ENCODE results near the gene TEPSIN.

The TEPSIN gene

DNA sequence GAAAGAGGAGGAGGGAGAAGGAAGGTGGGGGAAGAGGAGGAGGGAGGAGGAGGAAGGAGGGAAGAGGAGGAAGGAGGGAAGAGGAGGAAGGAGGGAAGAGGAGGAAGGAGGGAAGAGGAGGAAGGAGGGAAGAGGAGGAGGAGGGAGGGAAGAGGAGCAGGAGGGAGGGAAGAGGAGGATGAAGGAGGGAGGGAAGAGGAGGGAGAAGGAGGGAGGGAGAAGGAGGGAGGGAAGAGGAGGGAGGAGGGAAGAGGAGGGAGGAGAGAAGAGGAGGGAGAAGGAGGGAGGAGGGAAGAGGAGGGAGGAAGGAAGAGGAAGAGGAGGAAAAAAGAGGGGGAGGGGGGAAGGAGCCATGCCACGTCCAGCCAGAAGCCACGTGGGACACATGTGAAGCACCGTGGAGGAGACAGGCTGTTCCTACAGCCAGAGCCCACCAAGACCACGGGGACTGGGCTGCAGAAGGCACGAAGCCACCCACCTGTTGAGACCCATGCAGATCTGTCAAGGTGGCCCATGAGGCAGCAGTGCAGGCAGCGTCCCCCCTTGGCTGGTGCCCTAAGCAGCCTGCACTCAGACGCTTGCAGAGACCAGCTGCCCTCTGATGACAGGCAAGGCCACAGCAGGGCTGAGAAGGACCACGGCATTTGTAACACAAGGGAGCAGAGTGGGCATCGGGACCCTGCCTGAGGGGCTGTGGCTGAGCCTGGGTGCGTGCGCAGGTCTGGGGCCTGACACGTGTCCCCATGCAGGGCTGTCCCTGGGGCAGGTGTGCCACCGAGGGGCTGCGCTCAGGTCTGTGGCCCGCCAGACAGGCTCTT, 10.6 kb upstream of the TEPSIN start:
- DNase-seq = no peak

GRCh38 chr17:81248649-81249048, 9.8 kb upstream of the TEPSIN start:
- no peak for DNase-seq

GRCh38 chr17:81247339-81247990, 8.6 kb upstream of the TEPSIN start:
- DNase-seq = no peak

DNA sequence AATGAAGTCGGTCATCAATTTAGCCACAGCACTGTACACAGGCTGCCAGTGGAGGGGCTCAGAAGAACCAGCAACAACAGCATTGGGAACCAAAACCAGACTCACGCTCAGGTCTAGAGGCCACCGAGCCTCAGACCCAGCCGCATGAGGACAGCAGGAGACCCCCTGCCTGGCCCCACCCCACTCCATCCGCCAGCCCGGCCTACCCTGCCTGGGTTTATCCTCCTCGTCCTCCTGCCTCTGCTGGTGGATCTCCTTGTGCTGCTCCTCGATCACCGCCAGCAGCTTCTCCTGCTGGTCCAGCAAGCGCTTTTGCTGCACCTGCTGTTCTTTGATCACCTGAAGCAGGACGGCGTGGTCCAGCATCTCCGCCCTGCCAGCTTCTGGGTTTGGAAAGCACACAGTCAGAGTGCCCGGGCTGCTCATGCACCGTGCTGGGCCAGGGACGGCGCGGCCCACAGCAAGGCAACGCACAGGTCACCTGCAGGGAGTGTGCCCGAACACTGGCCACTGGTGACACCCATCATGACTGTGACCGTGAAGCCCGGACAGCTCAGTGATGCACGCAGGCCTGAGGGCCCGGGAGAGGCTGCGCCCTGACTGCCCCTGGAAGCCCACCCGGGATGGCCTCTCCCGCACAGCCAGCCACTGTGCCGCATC, 8.0 kb upstream of the TEPSIN start:
- no peak for DNase-seq

DNA sequence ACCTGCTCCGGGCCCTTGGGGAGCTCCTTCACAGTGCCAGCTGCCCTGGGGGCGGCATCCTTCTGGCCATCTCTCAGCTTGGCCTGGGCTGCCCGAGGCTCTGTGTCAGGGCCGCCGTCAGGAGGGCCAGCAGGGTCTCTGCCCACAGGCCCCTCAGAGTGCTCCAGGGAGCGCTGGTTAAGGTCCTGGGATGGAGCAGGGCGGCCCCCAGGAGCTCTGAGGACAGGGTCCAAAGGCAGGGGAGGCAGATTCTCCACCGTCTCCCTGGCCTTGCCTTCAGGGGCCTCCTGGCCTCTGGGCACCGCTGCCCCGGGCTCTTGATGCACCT, 7.5 kb upstream of the TEPSIN start:
- no peak for DNase-seq

- no peak for DNase-seq
These were observed 6.9 kb upstream of the TEPSIN start for GRCh38 chr17:81245665-81246342.

DNA sequence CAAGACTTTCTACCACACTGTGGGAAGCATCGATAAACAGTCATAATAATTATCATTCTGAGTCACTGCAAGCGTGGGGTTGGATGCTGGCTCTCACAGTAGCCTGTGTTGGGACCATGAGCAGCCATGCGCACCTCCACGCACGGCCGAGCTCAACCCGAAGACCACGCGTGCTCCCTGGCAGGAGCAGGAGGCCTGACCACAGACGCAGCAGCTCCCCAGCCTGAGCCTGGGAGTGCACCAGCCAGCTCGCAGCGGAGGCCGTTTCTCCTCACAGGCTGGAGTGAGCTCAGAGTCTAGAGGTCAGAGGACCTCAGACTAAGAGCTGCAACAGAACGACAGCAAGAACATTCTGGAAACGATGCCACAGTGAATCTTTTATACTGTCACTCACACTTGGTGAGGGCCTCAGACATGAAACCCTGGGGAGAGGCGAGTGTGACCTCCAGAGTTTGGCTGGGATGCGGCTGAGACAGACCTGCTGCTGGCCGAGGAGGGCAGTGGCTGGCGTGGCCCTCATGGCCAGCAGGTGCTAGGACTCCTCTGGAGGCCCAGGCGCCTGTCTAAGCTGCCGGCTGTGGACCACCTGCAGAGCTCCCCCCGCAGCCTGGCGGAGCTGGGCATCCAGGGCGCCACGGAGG, 6.3 kb upstream of the TEPSIN start:
- no peak for DNase-seq

DNA sequence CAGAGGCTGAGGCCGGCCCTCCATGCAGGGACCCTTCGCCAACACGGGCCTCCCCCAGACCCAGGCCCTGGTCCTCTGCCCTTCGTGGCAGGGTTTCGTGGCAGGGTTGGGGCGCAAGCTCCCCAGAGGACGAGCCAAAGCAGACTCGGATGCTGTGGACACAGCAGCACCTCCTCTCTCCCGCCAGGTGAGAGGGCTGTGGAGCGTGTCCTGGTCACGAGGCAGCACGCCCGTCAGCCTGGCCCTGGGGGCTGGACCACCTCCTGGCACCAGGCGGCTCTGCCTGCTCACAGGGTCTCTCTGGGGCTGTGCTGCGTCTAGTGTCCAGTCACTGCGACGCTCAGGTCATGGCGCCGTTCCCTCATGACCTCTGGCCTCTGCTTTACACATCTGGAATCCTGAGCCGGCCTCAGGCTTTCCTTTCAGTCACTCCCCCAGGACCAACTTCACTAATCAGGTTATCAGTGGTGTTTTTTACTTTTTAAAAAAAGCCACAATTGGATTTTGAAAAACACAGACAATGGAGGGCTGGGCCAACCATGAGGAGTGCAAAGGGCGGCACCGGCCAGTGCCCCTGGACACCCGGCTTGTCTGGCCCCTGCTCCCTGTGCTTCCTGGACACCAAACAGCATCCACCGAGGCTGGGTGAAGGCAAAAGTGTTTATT, 5.6 kb upstream of the TEPSIN start:
- DNase-seq = no peak

GRCh38 chr17:81243333-81243664, 4.4 kb upstream of the TEPSIN start:
- DNase-seq = no peak

DNA sequence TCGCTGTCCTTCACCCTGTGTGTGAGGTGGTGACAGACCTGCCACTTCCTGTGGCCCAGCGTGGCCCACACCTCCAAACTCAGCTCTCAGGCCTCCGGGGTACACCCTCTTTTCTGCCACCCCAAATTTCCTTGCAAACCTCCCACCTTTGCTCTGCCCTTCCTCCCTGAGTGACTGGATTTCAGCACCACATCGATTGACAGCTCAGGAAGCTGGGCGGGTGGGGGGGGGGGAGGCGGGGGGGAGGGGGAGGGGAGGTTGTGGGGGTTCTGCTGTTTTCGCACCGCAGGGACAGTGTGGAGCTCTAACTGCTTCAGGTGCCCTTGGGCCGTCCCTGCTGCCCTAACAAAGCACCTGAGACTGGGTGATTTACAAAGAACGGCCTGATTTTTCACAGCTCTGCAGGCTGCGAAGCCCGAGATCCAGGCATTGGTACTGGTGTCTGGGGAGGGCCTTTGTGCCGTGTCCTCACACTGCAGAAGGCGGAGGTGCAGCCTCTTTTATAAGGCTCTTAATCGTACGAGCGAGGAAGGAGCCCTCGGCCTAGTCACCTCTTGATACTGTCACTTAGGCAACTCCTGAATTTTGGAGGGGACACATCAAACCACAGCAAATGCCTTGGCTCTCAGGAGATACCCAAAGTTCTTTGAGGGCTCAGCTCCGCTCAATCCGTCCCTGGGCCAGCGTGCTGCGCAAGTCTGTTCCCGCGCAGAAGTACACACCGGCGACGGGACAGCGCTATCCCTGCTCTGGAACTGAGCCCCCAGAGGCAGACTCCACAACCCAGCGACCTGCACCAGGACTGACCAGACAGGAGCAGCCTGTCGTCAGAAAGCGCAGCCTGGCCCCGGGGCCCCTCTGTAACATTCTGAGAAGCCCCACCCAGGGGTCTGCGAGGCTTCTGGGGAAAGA, 3.8 kb upstream of the TEPSIN start:
- DNase-seq = no peak

DNA sequence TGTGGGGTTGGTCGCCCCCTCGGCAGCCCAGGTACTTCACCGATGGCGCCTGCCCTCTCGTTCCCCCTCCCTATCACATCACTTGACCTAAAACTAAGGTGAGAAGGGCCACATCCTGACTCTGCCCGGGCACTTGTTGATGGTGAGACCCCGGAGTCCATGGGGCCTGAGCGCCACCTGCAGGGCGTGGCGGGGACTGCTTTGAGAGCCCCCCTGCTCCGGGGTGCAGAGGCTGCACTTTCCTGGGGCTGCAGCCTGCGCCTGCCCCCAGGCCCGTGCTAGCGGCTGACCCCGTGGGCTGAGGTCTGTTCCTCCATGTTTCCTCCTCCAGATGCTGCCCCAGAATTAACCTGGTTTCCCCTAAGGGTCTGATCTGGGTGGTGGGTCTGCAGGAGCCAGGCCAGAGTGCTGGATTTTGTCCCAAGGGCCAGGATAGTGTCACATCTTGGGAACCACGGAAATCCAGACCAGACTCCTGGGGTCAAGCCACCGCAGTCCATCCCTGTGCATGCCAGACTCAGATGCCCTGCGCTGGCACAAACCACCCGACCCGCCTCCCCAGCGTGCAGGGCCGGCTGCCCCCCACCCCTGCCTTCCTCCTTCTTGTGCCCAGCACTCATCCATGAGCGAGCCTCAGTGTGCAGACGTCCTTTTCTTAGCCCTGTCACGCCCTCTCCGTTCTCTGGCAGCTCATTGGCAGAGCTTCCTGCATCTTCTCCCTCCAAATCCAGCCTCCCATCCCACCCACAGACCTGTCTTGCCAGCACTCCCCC, 3.0 kb upstream of the TEPSIN start:
- DNase-seq = no peak

DNA sequence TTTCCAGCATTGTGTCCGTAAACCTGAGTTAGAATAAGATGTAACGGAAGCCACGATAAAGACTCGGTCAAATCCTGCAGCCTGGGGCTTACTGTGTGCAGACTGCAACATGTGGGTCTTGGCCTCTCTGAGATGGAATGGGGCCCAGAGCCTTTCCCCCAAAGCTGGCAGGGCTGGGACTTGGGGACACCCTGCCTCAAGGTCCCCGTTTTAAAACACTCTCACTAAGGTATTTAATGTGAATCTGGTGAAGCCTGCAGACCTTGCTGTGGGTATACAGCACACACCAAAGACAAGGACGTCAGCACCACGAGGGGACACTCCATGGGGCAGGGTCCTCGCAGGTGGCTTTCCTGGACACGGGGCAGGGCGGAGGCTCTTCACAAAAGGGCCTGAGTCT, 2.3 kb upstream of the TEPSIN start:
- no peak for DNase-seq

- DNase-seq = no peak
These were observed 1.9 kb upstream of the TEPSIN start for GRCh38 chr17:81240761-81241160.

- DNase-seq = no peak
These were observed 1.1 kb upstream of the TEPSIN start for GRCh38 chr17:81239714-81240555.

DNA sequence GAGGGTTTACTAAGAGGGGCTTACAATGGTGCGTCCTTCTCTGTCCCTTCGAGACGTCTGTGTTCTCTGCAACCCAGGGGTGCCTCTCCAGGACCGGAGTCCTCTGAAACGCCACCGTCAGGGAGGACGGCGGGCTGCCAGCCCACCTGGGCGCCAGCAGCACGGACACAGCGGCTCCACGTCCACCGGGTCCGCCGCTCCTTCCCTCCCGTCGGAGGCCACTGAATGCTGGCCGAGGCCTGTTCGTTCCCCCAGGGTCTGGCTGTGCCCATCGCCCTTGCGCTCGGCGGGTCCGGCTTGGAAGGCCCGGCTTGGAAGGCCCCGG, 403 bp downstream of the TEPSIN start:
- no peak for DNase-seq

DNA sequence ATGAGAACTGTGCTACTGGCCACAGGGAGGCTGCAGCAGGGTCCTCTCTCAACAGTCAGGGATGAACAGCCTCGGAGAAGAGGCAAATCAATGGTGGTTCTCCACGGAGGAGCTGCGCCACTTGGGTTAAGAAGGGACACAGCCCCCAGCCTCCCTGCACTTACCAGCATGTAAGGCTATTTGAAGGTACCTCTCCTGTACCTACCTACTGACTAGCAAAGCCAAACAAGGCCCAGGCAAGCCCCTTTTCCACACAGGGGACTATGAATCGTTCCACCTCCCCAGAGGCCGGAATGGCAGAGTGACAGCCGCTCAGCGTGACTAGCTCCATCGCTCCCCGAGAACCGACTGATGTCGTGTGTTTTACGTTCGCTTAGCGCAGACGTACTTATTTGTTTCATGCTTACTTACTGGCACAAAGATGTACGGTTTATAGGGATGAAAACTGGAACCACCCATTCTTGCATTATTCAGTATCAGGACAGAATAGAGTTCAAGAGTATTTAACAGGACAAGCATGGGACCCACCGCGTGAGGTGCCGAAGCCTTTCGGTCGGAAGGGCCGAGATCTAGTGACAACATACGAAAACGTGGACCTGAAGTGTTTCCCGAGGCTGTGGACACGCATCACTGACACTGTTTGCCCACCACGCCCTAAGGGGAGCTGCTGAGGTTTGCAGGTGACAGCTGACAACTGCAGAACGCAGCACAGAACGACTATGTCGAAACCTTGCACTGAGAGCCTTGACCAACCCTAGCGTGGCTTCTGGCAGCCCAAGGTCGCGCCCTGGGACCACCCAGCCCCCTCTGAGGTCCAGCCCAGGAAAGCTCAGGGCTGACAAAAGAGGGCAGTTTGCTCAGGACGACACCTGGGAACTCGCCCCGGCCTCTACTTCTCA, 1.0 kb downstream of the TEPSIN start:
- no peak for DNase-seq

- DNase-seq = no peak
These were observed 2.1 kb downstream of the TEPSIN start for GRCh38 chr17:81236784-81237183.

GRCh38 chr17:81235822-81236740, 2.8 kb downstream of the TEPSIN start:
- DNase-seq = no peak
